GM21515 (cell line): Measurements from ENCODE around the gene PPP6R3.
"Not testable (repeated sequence)": the region's sequence is repeated elsewhere in the genome, so short reads cannot be mapped to it uniquely, and the experiment has no call there.

Experiments
- ATAC-seq: cut with Tn5 transposase; IDR thresholded peaks from one replicate; pipeline ENCODE4 v1.9.1; 2021; ENCODE audit not compliant: unreplicated experiment

PPP6R3 gene

GRCh38 chr11:68454767-68455166 lies 5.8 kb upstream of the PPP6R3 start:
- ATAC-seq, result no peak

DNA sequence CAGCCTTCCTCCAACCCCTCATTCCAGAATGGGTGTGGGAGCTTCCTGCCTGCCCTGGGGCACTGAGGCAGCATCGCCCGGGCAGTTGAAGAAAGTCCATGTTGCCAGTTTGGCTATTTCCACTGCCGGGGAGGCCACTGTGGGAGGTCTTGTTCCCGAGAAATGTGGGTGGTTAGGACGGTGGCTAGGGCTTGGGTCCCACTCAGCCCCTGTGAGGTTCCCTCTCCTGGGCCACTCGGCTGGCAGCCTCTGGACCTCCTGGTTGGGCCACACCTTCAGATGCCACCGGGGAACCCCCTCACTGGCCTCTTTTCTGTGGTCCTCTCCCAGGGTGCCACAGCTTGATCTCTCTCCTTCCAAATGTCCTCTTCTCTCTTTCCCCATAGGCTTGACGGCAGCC lies 5.1 kb upstream of the PPP6R3 start:
- ATAC-seq, result no peak

DNA sequence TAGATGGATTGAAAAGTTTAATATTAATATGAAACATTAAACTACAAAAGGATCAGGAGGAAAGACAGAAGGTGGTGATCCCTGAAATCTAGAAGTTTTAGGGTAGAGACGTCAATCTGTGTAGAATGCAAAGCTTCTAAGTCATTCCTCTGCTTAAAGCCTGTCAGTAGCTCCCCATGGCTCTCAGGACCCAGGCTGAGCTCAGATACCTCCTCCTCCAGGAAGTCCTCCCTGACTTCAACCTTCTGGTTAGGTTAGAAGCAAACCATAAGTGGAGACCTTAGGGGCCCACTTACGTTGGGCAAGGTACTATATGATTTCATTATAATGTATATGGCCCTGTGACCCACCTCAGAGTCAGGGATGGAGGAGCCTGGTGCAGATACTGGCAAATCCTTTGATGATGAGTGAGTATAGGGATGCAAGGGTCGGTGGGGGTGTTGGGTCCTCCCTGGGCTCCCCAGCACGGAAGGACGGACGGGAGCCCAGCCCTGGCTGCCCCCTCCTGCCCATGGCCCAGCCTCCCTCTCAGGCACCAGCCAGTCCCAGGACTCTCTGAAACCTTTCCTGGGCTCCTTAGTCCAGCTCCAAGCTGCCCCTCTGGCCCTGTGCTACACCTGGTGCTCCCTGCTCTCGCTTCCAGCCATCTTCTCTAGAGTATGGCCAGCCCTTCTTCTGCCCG lies 3.2 kb upstream of the PPP6R3 start:
- no peak for ATAC-seq

DNA sequence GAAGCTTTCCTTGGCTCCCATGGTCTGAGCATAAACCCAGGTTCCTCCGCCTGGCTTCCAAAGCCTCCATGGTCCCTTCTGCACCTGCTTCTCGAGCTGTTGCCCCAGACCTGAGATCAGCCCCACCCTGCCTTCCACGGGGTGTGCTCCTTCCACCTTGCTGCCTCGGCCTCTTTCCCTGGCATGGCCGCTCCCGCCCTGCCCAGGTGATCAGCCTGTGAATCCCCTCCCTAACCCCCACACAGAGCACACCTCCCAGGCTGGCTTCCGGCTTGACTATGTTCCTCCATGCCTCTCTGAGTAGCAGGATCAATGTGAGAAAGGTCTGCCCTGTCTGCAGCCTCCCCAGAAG lies 2.7 kb upstream of the PPP6R3 start:
- no peak for ATAC-seq

GRCh38 chr11:68458340-68458739 lies 2.2 kb upstream of the PPP6R3 start:
- not testable (repeated sequence) for ATAC-seq

GRCh38 chr11:68459886-68460740 lies 439 bp upstream of the PPP6R3 start:
- peak; percentile 77 for ATAC-seq

DNA sequence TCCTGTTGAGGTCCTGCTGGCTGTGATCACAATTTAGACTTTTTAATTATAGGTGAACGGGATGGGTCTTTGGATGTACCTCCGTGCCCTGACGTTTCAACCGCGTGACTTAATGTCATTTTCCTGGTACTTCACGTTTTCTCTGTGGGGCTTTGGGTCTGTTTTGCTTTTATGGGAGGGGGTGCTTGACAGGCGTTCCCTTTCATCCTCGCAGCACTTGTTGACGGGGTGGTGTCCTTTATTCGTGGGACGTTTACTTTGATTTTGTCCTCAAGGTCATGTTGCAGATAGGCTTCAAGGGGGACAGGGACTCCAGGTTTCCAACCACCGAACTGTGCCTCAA lies 994 bp downstream of the PPP6R3 start:
- ATAC-seq, result no peak

GRCh38 chr11:68463714-68464113 lies 3.2 kb downstream of the PPP6R3 start:
- no peak for ATAC-seq

DNA sequence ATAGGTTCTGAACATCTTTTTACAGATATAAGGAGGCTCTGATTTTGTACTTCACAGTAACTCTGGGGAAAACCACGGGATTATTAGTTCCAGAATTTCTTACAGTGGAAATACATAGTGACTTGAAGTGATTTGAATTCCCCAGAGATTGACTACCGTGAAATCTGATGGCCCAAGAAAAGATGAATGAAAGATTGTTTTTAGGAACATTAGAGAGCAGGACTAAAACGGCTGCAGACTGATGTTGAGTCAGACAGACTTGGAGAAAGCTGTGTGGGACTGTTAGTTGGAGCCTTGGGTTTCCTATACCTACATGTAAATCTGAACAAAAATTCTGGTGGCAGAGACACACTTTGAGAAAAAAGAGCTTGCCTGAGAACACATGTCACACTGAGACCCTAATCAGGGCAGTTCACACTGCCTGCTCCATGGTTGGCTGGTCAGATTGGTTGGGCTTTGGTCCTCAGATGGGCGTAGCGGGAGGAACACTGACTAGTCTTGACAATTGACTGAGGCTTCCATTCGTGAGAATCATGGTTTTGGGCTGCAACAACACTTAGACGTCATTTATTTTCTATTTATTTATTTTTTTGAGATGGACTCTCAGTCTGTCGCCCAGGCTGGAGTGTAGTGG lies 6.8 kb downstream of the PPP6R3 start:
- ATAC-seq, result no peak

GRCh38 chr11:68468217-68468828 lies 7.8 kb downstream of the PPP6R3 start:
- ATAC-seq, result no peak

DNA sequence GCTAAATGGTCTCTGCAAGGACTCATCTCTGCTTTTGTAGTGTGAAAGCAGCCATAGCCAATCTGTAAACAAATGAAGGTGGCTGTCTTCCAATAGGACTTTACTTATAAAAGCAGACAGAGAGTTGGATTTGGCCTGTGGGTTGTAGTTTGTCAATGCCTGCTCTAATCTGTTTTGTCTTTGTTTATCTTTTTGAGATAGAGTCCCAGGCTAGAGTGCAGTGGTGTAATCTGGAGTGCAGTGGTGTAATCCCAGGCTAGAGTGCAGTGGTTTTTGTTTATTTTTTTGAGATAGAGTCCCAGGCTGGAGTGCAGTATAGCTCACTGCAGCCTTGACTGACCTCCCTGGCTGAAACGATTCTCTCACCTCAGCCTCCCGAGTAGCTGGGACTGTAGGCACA lies 8.6 kb downstream of the PPP6R3 start:
- no peak for ATAC-seq

DNA sequence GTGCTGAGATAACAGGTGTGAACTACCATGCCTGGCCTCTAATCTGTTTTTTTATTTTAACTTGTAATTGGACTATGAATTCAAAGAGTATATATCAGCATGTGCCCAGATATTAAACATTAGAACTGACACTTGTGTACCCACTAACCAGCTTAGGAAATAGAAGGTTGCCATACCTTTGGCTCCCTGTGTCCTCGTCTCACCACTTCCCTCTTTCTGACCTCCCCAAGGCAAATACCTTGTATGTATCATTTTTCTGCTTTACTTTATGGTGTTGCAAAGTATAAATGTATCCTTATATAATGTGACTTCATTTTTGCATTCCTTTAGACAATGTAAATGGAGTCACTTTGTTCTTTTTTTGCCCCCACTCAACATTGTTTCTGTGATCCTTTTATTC lies 9.1 kb downstream of the PPP6R3 start:
- ATAC-seq, result no peak

DNA sequence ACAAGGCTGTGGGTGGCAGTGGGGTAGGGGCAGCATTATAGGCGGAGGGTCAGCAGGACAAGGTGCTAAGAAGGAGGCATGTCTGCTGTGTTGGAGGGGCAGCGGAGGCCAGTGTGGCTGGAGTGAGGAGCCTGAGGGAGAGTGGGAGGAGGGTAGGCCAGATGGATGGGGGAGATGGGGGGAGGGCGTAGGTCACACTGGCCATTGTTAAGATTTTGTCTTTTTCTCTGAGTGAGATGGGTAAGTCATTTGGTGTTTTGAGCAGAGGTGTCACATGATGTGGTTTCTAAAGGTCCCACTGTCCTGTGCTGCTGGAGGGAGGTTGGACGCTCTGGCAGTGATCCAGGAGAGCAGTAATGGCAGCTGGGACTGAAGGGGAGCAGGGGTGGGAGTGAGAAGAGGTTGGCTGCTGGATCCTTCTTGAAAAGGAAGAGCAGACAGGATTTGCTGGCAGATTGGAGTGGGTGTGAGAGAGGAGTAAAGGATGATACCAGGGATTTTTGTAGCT lies 9.8 kb downstream of the PPP6R3 start:
- ATAC-seq, result no peak

GRCh38 chr11:68471360-68472340 lies 11.1 kb downstream of the PPP6R3 start:
- no peak for ATAC-seq

DNA sequence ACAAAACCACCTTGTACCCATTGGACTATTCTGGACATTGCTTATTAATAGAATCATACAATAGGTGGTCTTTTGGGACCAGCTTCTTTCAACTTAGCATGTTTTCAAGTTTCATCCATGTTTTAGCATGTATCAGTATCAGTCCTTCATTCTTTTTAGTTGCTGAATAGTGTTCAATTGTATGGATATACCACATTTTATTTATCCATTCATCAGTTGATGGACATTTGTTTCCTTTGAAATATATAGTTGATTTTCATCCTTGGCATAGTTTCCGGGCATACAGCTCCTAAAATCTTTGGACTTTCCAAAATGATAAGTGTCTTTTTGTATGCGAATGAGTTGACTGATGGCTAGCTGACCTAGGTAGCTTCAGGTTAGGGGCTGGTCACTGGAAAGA lies 12.2 kb downstream of the PPP6R3 start:
- ATAC-seq, result no peak

GRCh38 chr11:68473693-68474092 lies 13.1 kb downstream of the PPP6R3 start:
- no peak for ATAC-seq

GRCh38 chr11:68475626-68476025 lies 15.1 kb downstream of the PPP6R3 start:
- ATAC-seq, result not testable (repeated sequence)

- ATAC-seq, result no peak
These were observed 18.8 kb downstream of the PPP6R3 start for GRCh38 chr11:68479390-68479789.

DNA sequence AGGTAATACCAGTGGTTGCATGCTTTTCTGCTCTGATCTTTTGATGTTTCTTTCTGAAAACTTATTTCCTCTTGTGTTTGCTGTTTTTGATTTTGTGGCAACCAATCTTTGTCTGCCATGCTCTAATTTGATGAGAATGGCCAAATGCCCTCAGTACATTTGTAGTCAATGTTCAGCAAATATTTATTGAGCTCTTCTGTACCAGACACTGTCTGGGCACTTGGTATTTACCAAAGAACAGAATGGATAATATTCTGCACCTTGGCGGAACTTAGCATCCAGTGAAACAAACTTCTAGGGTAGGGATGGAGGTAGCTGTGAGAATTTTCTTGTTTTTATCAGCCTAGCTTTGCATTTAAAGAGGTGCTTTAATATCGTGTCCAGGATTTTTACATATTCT lies 19.6 kb downstream of the PPP6R3 start:
- no peak for ATAC-seq

- ATAC-seq, result no peak
These were observed 20.4 kb downstream of the PPP6R3 start for GRCh38 chr11:68480852-68481510.
